ENCODE data around the gene SPECC1. TPM values are rescaled to one million over a fixed set of nuclear protein-coding genes. Genes with fewer than 3 reads are reported as not detected.

Gene SPECC1
- total and polyA plus RNA-seq, 2 donors (not counting 3 experiments of a cell fraction or from before 2014, with no cell fraction given), result 5.3 to 20.4 TPM

DNA sequence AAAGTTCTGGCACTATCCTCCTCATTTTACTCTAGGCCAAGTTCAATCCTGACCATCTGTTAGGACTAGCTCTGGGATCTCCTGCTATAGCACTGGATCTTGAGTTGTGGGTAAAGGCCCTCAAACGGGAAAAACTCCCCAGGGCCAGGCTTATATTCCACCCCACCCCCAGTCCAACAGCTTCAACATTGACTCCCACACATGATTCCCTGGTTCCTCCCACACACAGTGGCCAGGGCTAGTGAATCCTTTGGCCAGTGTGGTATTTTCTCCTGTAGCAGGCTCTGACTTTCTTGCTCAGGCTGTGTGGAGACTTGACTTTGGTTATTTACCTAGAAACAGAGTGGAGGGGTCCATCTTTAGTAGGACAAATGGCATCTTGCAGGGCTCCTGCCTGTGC lies 21.3 kb upstream of the SPECC1 start:
- dilution Hi-C loops (cut with MboI; ENCODE audit: extremely low pct_ligation_motif_present, low sequenced_read_pairs), result no loop called here
- no TSS peak for BruUV-seq (replicated peaks)
- DNase-seq (ENCODE audit: low read depth, low spot score) (no peak), FAIRE-seq (no peak)
- ChIA-PET CTCF (interaction anchor here (1.2 kb wide), 1 partner anchor 129 kb away, joined by 3 read pairs; no protein-coding TSS in a partner anchor), POLR2A (no interaction called here)
- H3K9ac ChIP-seq (replicated peaks; ENCODE audit: extremely low read depth, insufficient read depth, low read length), result no peak overlapping the region
- H3K27ac ChIP-seq (ENCODE audit: insufficient read depth, low read depth, low read length), result no peak overlapping the region
- no peaks in the 10 kb centered on the region for H4K20me1 ChIP-seq (replicated peaks; ENCODE audit: control insufficient read depth, extremely low read depth, insufficient read depth, low read length)
- H3K9me1 ChIP-seq (replicated peaks; ENCODE audit: control insufficient read depth, extremely low read depth, insufficient read depth, low read length), result no peaks in the 10 kb centered on the region
- no peaks in the 10 kb centered on the region for H3K79me2 ChIP-seq (ENCODE audit: control insufficient read depth, insufficient read depth, low read length)
- no peak overlapping the region for H3K4me3 ChIP-seq (replicated peaks in 1 of 3; ENCODE audit: insufficient read depth in 1 of 3, low read depth in 1 of 3, low read length in 3 of 3)
- H3K27me3 ChIP-seq (ENCODE audit: control insufficient read depth in 2 of 2, insufficient read depth in 2 of 2, low read length in 2 of 2), result peaks cover 4 to 5% of the 10 kb centered on the region in 2 experiments
- H3K4me2 ChIP-seq (ENCODE audit: insufficient read depth, low read length), result no peak overlapping the region
- intact Hi-C loops (cut with micrococcal nuclease), result no loop called here
- TF ChIP-seq POLR2A (IDR thresholded peaks at IDR 0.05; ENCODE audit: low read depth, low read length) (no peak), FOS (IDR thresholded peaks at IDR 0.05; ENCODE audit: borderline replicate concordance, insufficient read depth, low read length) (no peak), EZH2 (IDR thresholded peaks at IDR 0.05; ENCODE audit: borderline replicate concordance, low read depth, low read length, severe bottlenecking) (no peak), POLR2AphosphoS5 (IDR thresholded peaks at IDR 0.05; ENCODE audit: insufficient read depth, low read depth, low read length) (no peak), MYC (IDR thresholded peaks at IDR 0.05; ENCODE audit: low read depth, low read length) (no peak), MAX (IDR thresholded peaks at IDR 0.05; ENCODE audit: insufficient read depth, insufficient read length) (no peak), JUN (IDR thresholded peaks at IDR 0.05; ENCODE audit: borderline replicate concordance, insufficient read depth, insufficient read length, low read depth) (no peak), GATA2 (IDR thresholded peaks at IDR 0.05; ENCODE audit: insufficient read depth, insufficient read length, low read depth, low read length) (no peak)
- TF ChIP-seq, protein P1, sequence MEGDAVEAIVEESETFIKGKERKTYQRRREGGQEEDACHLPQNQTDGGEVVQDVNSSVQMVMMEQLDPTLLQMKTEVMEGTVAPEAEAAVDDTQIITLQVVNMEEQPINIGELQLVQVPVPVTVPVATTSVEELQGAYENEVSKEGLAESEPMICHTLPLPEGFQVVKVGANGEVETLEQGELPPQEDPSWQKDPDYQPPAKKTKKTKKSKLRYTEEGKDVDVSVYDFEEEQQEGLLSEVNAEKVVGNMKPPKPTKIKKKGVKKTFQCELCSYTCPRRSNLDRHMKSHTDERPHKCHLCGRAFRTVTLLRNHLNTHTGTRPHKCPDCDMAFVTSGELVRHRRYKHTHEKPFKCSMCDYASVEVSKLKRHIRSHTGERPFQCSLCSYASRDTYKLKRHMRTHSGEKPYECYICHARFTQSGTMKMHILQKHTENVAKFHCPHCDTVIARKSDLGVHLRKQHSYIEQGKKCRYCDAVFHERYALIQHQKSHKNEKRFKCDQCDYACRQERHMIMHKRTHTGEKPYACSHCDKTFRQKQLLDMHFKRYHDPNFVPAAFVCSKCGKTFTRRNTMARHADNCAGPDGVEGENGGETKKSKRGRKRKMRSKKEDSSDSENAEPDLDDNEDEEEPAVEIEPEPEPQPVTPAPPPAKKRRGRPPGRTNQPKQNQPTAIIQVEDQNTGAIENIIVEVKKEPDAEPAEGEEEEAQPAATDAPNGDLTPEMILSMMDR (IDR thresholded peaks at IDR 0.05; ENCODE audit: extremely low read depth in 1 of 2, insufficient read depth in 1 of 2, low read depth in 1 of 2, low read length in 2 of 2), result no peak
- H3K4me1 ChIP-seq (ENCODE audit: control insufficient read depth, extremely low read depth, insufficient read depth, low read length), result no peaks in the 10 kb centered on the region
- no peaks in the 10 kb centered on the region for H3K9me3 ChIP-seq (replicated peaks; ENCODE audit: control insufficient read depth, insufficient read depth, low read length)
- H3K36me3 ChIP-seq (ENCODE audit: control insufficient read depth in 2 of 2, extremely low read depth in 1 of 2, insufficient read depth in 2 of 2, low read length in 2 of 2), result no peaks in the 10 kb centered on the region
- H2AFZ ChIP-seq (ENCODE audit: low read depth, low read length), result no peak overlapping the region
